ENCODE data around the gene PRSS53.

DNA sequence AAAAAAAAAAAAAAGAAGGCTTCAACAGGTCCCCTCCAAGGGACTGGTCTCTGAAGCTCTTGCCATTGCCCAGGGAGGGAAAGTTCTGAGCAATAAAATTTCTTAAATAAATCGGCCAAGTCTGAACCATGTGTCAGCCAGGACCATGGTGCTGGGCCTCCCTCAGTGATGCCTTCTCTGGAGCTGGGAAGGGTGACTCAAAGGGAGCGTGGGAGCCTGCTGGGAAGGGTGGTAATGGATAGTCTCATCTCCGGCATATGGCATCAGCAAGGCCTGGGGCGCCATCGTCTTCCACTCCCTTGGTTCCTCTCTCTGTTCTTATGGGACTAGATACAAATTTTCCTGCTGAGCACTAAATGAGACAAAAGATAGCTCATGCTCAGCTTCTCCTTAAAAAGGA, 3.6 kb upstream of the PRSS53 start:
- TF ChIP-seq, protein P1, sequence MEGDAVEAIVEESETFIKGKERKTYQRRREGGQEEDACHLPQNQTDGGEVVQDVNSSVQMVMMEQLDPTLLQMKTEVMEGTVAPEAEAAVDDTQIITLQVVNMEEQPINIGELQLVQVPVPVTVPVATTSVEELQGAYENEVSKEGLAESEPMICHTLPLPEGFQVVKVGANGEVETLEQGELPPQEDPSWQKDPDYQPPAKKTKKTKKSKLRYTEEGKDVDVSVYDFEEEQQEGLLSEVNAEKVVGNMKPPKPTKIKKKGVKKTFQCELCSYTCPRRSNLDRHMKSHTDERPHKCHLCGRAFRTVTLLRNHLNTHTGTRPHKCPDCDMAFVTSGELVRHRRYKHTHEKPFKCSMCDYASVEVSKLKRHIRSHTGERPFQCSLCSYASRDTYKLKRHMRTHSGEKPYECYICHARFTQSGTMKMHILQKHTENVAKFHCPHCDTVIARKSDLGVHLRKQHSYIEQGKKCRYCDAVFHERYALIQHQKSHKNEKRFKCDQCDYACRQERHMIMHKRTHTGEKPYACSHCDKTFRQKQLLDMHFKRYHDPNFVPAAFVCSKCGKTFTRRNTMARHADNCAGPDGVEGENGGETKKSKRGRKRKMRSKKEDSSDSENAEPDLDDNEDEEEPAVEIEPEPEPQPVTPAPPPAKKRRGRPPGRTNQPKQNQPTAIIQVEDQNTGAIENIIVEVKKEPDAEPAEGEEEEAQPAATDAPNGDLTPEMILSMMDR (IDR thresholded peaks at IDR 0.05): no peak
- TF ChIP-seq POLR2AphosphoS5 (IDR thresholded peaks at IDR 0.05): no peak
- no peak for TF ChIP-seq POLR2A (IDR thresholded peaks at IDR 0.05)

Measured in sigmoid colon (tissue), 4 donors.